ENCODE results near the gene ZNF573.

ZNF573 gene

GRCh38 chr19:37779127-37780005, at the start of gene ZNF573:
Gene ZNF573, minus strand, starts transcription at chr19:37779586. Its CDS starts 5,857 bp downstream, at chr19:37773729.
- TF ChIP-seq EGR1 (IDR thresholded peaks at IDR 0.05), result no peak
- no peak for TF ChIP-seq CEBPB (IDR thresholded peaks at IDR 0.05)
- no peak for TF ChIP-seq NFIC (IDR thresholded peaks at IDR 0.05)
- no peak for TF ChIP-seq TEAD4 (IDR thresholded peaks at IDR 0.05)
- TF ChIP-seq, protein P1, sequence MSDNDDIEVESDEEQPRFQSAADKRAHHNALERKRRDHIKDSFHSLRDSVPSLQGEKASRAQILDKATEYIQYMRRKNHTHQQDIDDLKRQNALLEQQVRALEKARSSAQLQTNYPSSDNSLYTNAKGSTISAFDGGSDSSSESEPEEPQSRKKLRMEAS (IDR thresholded peaks at IDR 0.05), result peak; percentile 52
- TF ChIP-seq, protein P2, sequence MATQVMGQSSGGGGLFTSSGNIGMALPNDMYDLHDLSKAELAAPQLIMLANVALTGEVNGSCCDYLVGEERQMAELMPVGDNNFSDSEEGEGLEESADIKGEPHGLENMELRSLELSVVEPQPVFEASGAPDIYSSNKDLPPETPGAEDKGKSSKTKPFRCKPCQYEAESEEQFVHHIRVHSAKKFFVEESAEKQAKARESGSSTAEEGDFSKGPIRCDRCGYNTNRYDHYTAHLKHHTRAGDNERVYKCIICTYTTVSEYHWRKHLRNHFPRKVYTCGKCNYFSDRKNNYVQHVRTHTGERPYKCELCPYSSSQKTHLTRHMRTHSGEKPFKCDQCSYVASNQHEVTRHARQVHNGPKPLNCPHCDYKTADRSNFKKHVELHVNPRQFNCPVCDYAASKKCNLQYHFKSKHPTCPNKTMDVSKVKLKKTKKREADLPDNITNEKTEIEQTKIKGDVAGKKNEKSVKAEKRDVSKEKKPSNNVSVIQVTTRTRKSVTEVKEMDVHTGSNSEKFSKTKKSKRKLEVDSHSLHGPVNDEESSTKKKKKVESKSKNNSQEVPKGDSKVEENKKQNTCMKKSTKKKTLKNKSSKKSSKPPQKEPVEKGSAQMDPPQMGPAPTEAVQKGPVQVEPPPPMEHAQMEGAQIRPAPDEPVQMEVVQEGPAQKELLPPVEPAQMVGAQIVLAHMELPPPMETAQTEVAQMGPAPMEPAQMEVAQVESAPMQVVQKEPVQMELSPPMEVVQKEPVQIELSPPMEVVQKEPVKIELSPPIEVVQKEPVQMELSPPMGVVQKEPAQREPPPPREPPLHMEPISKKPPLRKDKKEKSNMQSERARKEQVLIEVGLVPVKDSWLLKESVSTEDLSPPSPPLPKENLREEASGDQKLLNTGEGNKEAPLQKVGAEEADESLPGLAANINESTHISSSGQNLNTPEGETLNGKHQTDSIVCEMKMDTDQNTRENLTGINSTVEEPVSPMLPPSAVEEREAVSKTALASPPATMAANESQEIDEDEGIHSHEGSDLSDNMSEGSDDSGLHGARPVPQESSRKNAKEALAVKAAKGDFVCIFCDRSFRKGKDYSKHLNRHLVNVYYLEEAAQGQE (IDR thresholded peaks at IDR 0.05; ENCODE audit: low read depth), result no peak
- TF ChIP-seq TAF1 (IDR thresholded peaks at IDR 0.05; ENCODE audit: low read depth), result peak; percentile 77
- no peak for TF ChIP-seq RAD21 (IDR thresholded peaks at IDR 0.05; ENCODE audit: low read depth)
- TF ChIP-seq, protein P3, sequence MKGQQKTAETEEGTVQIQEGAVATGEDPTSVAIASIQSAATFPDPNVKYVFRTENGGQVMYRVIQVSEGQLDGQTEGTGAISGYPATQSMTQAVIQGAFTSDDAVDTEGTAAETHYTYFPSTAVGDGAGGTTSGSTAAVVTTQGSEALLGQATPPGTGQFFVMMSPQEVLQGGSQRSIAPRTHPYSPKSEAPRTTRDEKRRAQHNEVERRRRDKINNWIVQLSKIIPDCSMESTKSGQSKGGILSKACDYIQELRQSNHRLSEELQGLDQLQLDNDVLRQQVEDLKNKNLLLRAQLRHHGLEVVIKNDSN (IDR thresholded peaks at IDR 0.05), result peak; percentile 24; the same call in 1 of the 2 replicates
- no peak for TF ChIP-seq ZBTB7A (IDR thresholded peaks at IDR 0.05; ENCODE audit: low read depth)
- TF ChIP-seq FOXM1 (IDR thresholded peaks at IDR 0.05; ENCODE audit: borderline replicate concordance, low read depth), result no peak
- TF ChIP-seq YY1 (IDR thresholded peaks at IDR 0.05; ENCODE audit: low read depth), result peak; percentile 94
- TF ChIP-seq CREB1 (IDR thresholded peaks at IDR 0.05; ENCODE audit: low read depth), result no peak
- TF ChIP-seq EP300 (IDR thresholded peaks at IDR 0.05; ENCODE audit: borderline replicate concordance), result no peak
- TF ChIP-seq TCF12 (IDR thresholded peaks at IDR 0.05; ENCODE audit: low read depth), result peak; percentile 49; the same call in 1 of the 2 replicates

DNA sequence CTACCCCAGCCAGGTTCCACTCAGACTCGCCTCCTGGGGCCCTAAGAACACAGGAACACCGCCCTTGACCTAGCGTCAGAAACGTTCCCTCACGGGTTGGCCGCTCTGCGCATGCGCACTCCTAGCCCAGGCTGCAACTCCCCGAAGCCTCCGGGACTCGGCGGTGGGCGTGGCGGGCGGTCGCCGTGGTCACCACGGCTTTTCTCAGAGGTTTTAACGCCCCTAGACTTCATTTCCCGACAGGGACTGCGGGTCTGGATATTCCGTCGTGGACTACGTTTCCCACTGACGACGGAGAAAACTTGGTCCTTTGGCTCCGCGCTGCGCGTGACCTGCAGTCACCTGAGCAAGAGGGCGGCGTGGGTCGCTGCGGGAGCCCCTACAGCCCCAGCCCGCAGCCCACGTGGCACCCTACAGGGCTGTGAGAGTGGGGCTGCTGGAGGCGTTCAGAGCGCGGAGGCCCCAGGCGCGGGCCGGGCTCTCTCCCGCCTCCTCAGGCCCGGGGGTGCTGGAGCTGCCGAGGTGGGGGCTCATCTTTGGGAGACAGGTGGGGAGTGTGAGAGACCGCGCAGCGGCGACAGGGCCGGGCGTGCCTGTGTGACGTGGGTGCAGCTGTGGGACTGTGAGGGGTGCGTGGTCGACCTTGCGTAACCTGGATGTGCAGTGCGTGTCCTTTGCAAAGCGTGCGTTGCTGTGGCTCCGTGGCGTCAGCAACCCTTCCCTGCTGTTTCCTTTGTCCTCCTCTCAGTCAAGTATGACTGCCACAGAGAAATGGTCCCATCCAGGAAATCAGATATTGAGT, 38.0 kb upstream of the ZNF573 start:
- TF ChIP-seq, protein P3 (IDR thresholded peaks at IDR 0.05), result peak; percentile 33; the same call in 1 of the 2 replicates
- TF ChIP-seq RAD21 (IDR thresholded peaks at IDR 0.05; ENCODE audit: low read depth) (no peak), CEBPB (IDR thresholded peaks at IDR 0.05) (no peak)
- TF ChIP-seq, protein P1 (IDR thresholded peaks at IDR 0.05), result peak; percentile 60

GRCh38 chr19:37813340-37813739, 34.0 kb upstream of the ZNF573 start:
- TF ChIP-seq EGR1 (IDR thresholded peaks at IDR 0.05) (no peak), CREB1 (IDR thresholded peaks at IDR 0.05; ENCODE audit: low read depth) (no peak), ZBTB7A (IDR thresholded peaks at IDR 0.05; ENCODE audit: low read depth) (no peak), EP300 (IDR thresholded peaks at IDR 0.05; ENCODE audit: borderline replicate concordance) (no peak), TEAD4 (IDR thresholded peaks at IDR 0.05) (no peak), FOXM1 (IDR thresholded peaks at IDR 0.05; ENCODE audit: borderline replicate concordance, low read depth) (no peak), CEBPB (IDR thresholded peaks at IDR 0.05) (no peak), YY1 (IDR thresholded peaks at IDR 0.05; ENCODE audit: low read depth) (no peak), TCF12 (IDR thresholded peaks at IDR 0.05; ENCODE audit: low read depth) (no peak), NFIC (IDR thresholded peaks at IDR 0.05) (no peak), TAF1 (IDR thresholded peaks at IDR 0.05; ENCODE audit: low read depth) (no peak), RAD21 (IDR thresholded peaks at IDR 0.05; ENCODE audit: low read depth) (no peak)
- TF ChIP-seq, protein P2 (IDR thresholded peaks at IDR 0.05; ENCODE audit: low read depth), result no peak
- TF ChIP-seq, protein P3 (IDR thresholded peaks at IDR 0.05), result no peak
- TF ChIP-seq, protein P1 (IDR thresholded peaks at IDR 0.05), result no peak

DNA sequence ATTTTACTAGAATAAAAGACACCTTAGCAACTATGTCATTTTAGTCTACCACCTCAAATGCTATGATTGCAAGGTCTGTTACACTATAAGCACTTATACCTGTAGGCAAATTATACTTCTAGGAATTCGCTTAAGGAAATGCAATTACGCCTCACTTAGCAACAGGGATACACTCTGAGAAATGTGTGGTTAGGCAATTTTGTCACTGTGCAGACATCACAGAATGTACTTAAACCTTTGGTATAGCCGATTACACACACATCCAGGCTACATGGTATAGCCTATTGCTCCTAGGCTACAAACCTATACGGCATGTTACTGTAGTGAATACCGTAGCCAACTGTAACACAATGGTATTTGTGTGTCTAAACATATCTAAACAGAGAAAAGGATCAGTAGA, 30.0 kb upstream of the ZNF573 start:
- TF ChIP-seq NFIC (IDR thresholded peaks at IDR 0.05), result no peak
- TF ChIP-seq EGR1 (IDR thresholded peaks at IDR 0.05), result no peak
- TF ChIP-seq CREB1 (IDR thresholded peaks at IDR 0.05; ENCODE audit: low read depth), result no peak
- TF ChIP-seq CEBPB (IDR thresholded peaks at IDR 0.05), result no peak
- TF ChIP-seq, protein P1 (IDR thresholded peaks at IDR 0.05), result no peak
- no peak for TF ChIP-seq TCF12 (IDR thresholded peaks at IDR 0.05; ENCODE audit: low read depth)
- TF ChIP-seq FOXM1 (IDR thresholded peaks at IDR 0.05; ENCODE audit: borderline replicate concordance, low read depth), result no peak
- TF ChIP-seq, protein P3 (IDR thresholded peaks at IDR 0.05), result no peak
- no peak for TF ChIP-seq TEAD4 (IDR thresholded peaks at IDR 0.05)

Data from Ishikawa (cell line).